Brain pericyte (primary cell): Measurements from ENCODE around the gene RNF125.

ENCODE experiments used
- DNase-seq: peaks from one replicate; pipeline ENCODE4 v3.0.0-alpha.2; 2012; ENCODE audit warnings: low read depth, low spot score

RNF125 gene

GRCh38 chr18:32091325-32091723, 72.7 kb downstream of the RNF125 start:
- DNase-seq: no peak

GRCh38 chr18:32091724-32092421, 73.2 kb downstream of the RNF125 start, which contains the start of gene RNF138:
Gene RNF138, plus strand, starts transcription at chr18:32091874. Its CDS starts 903 bp downstream, at chr18:32092777.
- DNase-seq: peak; percentile 42

DNA sequence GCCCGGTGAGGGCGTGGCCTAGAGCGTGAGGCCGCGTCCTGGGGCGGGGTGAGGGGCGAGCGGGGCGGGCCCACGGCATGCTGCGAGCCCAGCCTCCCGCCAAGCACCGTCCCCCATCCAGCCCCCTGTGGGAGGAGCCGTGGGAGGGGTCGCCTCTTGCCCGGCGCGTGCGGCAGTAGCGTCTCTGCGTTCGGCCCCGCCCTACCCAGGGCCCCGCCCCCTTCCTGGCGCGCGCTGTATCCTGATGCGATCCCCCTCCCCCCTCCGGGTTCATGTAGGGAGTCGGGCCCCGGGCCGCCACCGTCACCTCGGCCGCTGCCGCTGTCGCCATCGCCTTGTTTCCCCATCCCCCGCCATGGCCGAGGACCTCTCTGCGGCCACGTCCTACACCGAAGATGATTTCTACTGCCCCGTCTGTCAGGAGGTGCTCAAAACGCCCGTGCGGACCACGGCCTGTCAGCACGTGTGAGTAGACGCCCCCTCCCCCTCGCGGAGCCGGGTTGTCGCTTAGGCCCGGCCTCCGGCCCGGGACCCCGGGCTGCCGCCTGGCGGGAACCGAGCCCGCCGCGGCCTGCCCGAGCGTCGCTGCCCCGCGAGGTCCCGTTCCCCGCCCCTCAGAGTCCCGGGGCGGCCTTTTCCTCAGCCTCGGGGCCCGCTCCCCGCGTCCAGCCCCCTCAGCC, 73.9 kb downstream of the RNF125 start:
- DNase-seq: peak; percentile 89

GRCh38 chr18:32093102-32093511, 74.5 kb downstream of the RNF125 start:
- no peak for DNase-seq

DNA sequence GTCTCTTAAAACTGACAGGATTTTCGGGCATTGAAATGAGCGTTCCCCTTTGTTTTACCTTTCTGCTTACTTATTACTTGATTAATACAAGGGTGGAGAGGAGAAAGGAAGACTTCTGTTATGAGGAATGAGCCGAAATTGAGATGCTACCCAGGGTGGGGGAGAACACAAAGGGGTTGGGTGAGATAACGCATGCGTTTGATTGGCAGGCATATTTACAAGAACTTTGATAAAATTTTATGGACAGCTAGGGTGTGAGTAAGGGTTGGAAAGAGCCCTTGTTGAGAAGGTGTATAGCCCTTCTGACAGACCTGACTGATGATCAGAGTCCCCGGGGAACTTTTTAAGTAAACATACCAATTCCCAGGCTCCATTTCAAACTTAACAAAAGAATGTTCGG, 74.9 kb downstream of the RNF125 start:
- DNase-seq: peak; percentile 13

- no peak for DNase-seq
These were observed 76.7 kb downstream of the RNF125 start for GRCh38 chr18:32095192-32095899.

DNA sequence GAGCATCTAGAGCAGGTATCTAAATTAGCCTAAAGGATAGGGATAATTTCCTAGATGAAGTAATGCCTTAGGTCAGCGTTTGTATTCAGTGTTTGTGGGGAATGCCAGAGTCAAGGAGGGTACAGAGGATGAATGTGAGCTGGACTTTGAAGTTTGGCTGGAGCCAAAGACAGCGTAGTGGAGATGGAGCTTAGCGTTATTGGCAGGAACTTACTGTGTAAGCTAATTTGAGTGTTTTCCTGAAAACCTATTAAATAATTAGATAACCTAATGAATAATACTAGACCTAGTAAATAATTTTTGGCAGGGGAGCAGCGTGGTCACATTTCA, 77.2 kb downstream of the RNF125 start:
- no peak for DNase-seq

- no peak for DNase-seq
These were observed 78.3 kb downstream of the RNF125 start for GRCh38 chr18:32096946-32097345.

DNA sequence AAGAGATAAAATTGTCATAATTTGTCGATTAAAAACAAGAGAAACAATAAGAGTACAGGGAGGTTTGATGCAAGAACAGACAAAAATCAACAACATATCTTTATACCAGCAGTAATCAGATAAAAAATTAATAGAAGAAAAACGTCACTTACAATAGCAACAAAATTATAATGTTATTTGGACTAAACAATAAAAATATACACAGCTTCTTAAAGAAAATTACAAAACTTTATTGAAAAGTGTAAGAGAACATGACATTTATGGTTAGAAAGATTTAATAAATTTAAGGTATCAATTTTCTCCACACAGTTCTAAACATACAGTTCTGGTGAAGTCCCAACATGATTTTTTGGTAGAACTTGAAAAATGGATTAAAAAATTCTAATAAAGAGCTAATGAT, 85.9 kb downstream of the RNF125 start:
- no peak for DNase-seq

DNA sequence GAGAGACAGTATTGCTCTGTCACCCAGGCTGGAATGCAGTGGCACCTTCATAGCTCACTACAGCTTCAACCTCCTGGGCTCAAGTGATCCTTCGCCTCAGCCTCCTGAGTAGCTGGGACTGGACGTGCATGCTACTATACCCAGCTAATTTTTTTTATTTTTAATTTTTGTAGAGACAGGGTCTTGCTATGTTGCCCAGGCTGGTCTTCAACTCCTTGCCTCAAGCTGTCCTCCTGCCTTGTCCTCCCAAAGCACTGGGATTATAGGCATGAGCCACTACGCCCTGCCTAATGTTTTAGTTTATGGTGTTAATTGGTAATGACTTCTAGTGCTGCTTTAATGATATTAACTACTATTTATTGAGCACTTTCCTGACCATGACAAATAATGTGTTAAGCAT, 91.4 kb downstream of the RNF125 start:
- DNase-seq: no peak

DNA sequence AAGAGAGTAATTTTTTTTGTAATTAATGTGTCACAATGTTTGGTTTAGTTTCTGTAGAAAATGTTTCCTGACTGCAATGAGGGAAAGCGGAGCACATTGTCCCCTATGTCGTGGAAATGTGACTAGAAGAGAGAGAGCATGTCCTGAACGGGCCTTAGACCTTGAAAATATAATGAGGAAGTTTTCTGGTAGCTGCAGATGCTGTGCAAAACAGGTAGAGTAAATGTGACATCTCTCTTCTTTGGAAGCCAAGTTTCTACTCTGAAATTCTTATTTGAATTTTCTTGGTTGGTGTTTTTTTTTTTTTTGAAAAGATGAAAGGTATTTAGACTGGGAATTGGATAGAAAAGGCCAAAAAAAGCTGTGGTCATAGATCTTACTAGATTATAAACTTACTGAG, 93.1 kb downstream of the RNF125 start:
- no peak for DNase-seq

- DNase-seq: no peak
These were observed 94.2 kb downstream of the RNF125 start for GRCh38 chr18:32112826-32113225.

GRCh38 chr18:32114293-32114942, 95.8 kb downstream of the RNF125 start:
- DNase-seq: no peak

- DNase-seq: no peak
These were observed 103.4 kb downstream of the RNF125 start for GRCh38 chr18:32122039-32122438.
